CD14-positive monocyte (primary cell): ENCODE data around the gene PPP2R3A. TPM values are rescaled to one million over a fixed set of nuclear protein-coding genes. Genes with fewer than 3 reads are reported as not detected.

Experiments
- DNase-seq, 3 donors: peaks; one replicate each; pipeline ENCODE4 v3.0.0-alpha.2; 2011 to 2022
- H2AFZ ChIP-seq: 2 replicates; pipeline ENCODE4 v1.6.0; 2012; ENCODE audit warnings: mild to moderate bottlenecking, low read depth, low read length, inconsistent platforms; ENCODE audit not compliant: insufficient read depth, poor library complexity, severe bottlenecking
- H3K27ac ChIP-seq, 2 donors: 1 replicate in 1 of 2; 2 replicates in 1 of 2; pipeline ENCODE4 v1.5.1; 2012 to 2013; ENCODE audit warnings: low read length in 2 of 2, control low read depth in 1 of 2, inconsistent platforms in 1 of 2, low read depth in 1 of 2, mild to moderate bottlenecking in 1 of 2
- H3K27me3 ChIP-seq, 2 donors: one replicate each; pipeline versions ENCODE4 v1.6.0 to v1.6.1; 2011 to 2013; ENCODE audit warnings: low read length in 2 of 2; ENCODE audit not compliant: control insufficient read depth in 2 of 2, insufficient read depth in 2 of 2
- H3K36me3 ChIP-seq, 2 donors: replicated peaks in 1 of 2; 1 replicate in 1 of 2; 2 replicates in 1 of 2; pipeline versions ENCODE4 v1.5.1 to v1.6.1; 2012 to 2013; ENCODE audit warnings: low read length in 2 of 2, control low read depth in 1 of 2, inconsistent platforms in 1 of 2, mild to moderate bottlenecking in 1 of 2; ENCODE audit not compliant: insufficient read depth in 2 of 2, control insufficient read depth in 1 of 2
- H3K4me1 ChIP-seq, 2 donors: 1 replicate in 1 of 2; 2 replicates in 1 of 2; pipeline versions ENCODE4 v1.5.1 to v1.6.1; 2012 to 2013; ENCODE audit warnings: low read length in 2 of 2, control low read depth in 1 of 2, inconsistent platforms in 1 of 2, mild to moderate bottlenecking in 1 of 2, moderate library complexity in 1 of 2; ENCODE audit not compliant: insufficient read depth in 2 of 2, control insufficient read depth in 1 of 2
- H3K4me2 ChIP-seq: replicated peaks from 2 replicates; pipeline ENCODE3; 2012; ENCODE audit warnings: low read length, moderate library complexity, mild to moderate bottlenecking; ENCODE audit not compliant: poor library complexity, severe bottlenecking; ENCODE audit errors: extremely low read depth
- H3K4me3 ChIP-seq, 3 experiments: fragments of 200-600 bp in 1 of 3; sonication (generic) in 1 of 3; replicated peaks in 1 of 3; 1 replicate in 2 of 3; 2 replicates in 1 of 3; pipeline ENCODE4 v1.5.1; 2011 to 2013; ENCODE audit warnings: low read length in 3 of 3, mild to moderate bottlenecking in 3 of 3, control low read depth in 2 of 3, low read depth in 2 of 3, inconsistent platforms in 1 of 3, moderate library complexity in 1 of 3
- H3K79me2 ChIP-seq: 2 replicates; pipeline ENCODE4 v1.6.0; 2012; ENCODE audit warnings: mild to moderate bottlenecking, control low read depth, inconsistent platforms, low read length, moderate library complexity; ENCODE audit not compliant: insufficient read depth
- H3K9ac ChIP-seq: 2 replicates; pipeline ENCODE4 v1.6.0; 2017; ENCODE audit warnings: low read length, mild to moderate bottlenecking; ENCODE audit not compliant: insufficient read depth, poor library complexity, severe bottlenecking
- H3K9me3 ChIP-seq, 2 donors: replicated peaks in 1 of 2; 1 replicate in 1 of 2; 2 replicates in 1 of 2; pipeline versions ENCODE4 v1.5.1 to v1.6.1; 2012 to 2013; ENCODE audit warnings: low read length in 2 of 2, control low read depth in 1 of 2; ENCODE audit not compliant: control insufficient read depth in 1 of 2, insufficient read depth in 1 of 2
- H4K20me1 ChIP-seq: 2 replicates; pipeline ENCODE4 v1.6.0; 2012; ENCODE audit warnings: mild to moderate bottlenecking, low read length, control low read depth, moderate library complexity; ENCODE audit not compliant: insufficient read depth
- H3K27ac Mint-ChIP-seq, 7 donors: one replicate each; pipeline ENCODE4 v1.8.0; 2020; ENCODE audit warnings: mild to moderate bottlenecking in 7 of 7, mixed read lengths in 7 of 7, moderate library complexity in 6 of 7, inconsistent platforms in 2 of 7
- H3K27me3 Mint-ChIP-seq, 3 donors: one replicate each; pipeline ENCODE4 v1.8.0; 2021 to 2022; ENCODE audit warnings: low read depth in 3 of 3, mild to moderate bottlenecking in 3 of 3, mixed read lengths in 3 of 3, moderate library complexity in 3 of 3, inconsistent platforms in 1 of 3
- H3K36me3 Mint-ChIP-seq, 2 donors: one replicate each; pipeline ENCODE4 v1.8.0; 2020; ENCODE audit warnings: mixed read lengths in 2 of 2, inconsistent platforms in 1 of 2, mild to moderate bottlenecking in 1 of 2
- H3K4me1 Mint-ChIP-seq: one replicate; pipeline ENCODE4 v1.8.0; 2020; ENCODE audit warnings: mild to moderate bottlenecking, mixed read lengths
- H3K4me3 Mint-ChIP-seq, 2 donors: one replicate each; pipeline ENCODE4 v1.8.0; 2020; ENCODE audit warnings: mild to moderate bottlenecking in 2 of 2, mixed read lengths in 2 of 2, moderate library complexity in 1 of 2
- H3K9me3 Mint-ChIP-seq, 7 donors: one replicate each; pipeline ENCODE4 v1.8.0; 2020 to 2022; ENCODE audit warnings: mixed read lengths in 7 of 7, mild to moderate bottlenecking in 6 of 7, moderate library complexity in 6 of 7, inconsistent platforms in 2 of 7
- CTCF ChIP-seq: fragments of 200-600 bp; IDR thresholded peaks from one replicate; pipeline ENCODE4 v1.8.0; 2022; ENCODE audit warnings: antibody characterized with exemption, mild to moderate bottlenecking
- WGBS: methylation state at CpG from one replicate; pipeline ENCODE4 v1.1.5; 2013; ENCODE audit warnings: missing lambda C conversion rate; ENCODE audit not compliant: insufficient coverage; 5-methylcytosine and 5-hydroxymethylcytosine counted together
- intact Hi-C, 2 donors: fragments of 100-400 bp; cut with micrococcal nuclease; formaldehyde crosslinking; loops; one replicate each; pipeline versions ENCODE4 v1.15.0 to v1.15.1; 2023
- polyA plus RNA-seq, 3 donors: library from polyadenylated mRNA; depleted of rRNA in 1 of 3; unstranded in 2 of 3; stranded (reverse) in 1 of 3; fragments of 300-500 nt in 2 of 3; fragments of >200 nt in 1 of 3; fragmentation: Illumina TruSeq in 2 of 3; gene quantifications; 1 replicate in 2 of 3; 2 replicates in 1 of 3; pipeline ENCODE4 v1.2.3, GENCODE V29; 2012 to 2021

PPP2R3A gene
- polyA plus RNA-seq, 3 donors, result 0.09 to 0.15 (median 0.10) TPM

- H3K27ac Mint-ChIP-seq, result no peak overlapping the region
- H3K4me2 ChIP-seq, result no peak overlapping the region
- no peaks in the 10 kb centered on the region for H3K9me3 ChIP-seq
- H2AFZ ChIP-seq, result no peak overlapping the region
- H3K79me2 ChIP-seq, result no peaks in the 10 kb centered on the region
- peaks cover 0 to 3% (median 0%) of the 10 kb centered on the region in 7 donors for H3K9me3 Mint-ChIP-seq
- H4K20me1 ChIP-seq, result no peaks in the 10 kb centered on the region
- no peaks in the 10 kb centered on the region for H3K36me3 ChIP-seq
- H3K4me1 ChIP-seq, result no peaks in the 10 kb centered on the region
- H3K36me3 Mint-ChIP-seq, result no peaks in the 10 kb centered on the region
- H3K4me3 ChIP-seq, result no peak overlapping the region
- H3K9ac ChIP-seq, result no peak overlapping the region
- no CpG with 5 or more reads among the region's 3 CpGs for WGBS
- intact Hi-C loops, result no loop called here
- H3K4me1 Mint-ChIP-seq, result no peaks in the 10 kb centered on the region
- H3K4me3 Mint-ChIP-seq, result no peak overlapping the region
- DNase-seq, result no peak
- no peak for TF ChIP-seq CTCF
- no peak overlapping the region for H3K27ac ChIP-seq
- peaks cover 0 to 3% (median 1%) of the 10 kb centered on the region in 3 donors for H3K27me3 Mint-ChIP-seq
- no peaks in the 10 kb centered on the region for H3K27me3 ChIP-seq
These were observed 38.9 kb upstream of the PPP2R3A start for GRCh38 chr3:135926664-135927063.

- Histone ChIP-seq H3K4me2 (no peak overlapping the region), H3K36me3 (no peaks in the 10 kb centered on the region), H3K4me3 (no peak overlapping the region), H4K20me1 (no peaks in the 10 kb centered on the region), H3K27me3 (no peaks in the 10 kb centered on the region), H2AFZ (no peak overlapping the region), H3K9ac (no peak overlapping the region), H3K27ac (no peak overlapping the region), H3K4me1 (no peaks in the 10 kb centered on the region), H3K9me3 (no peaks in the 10 kb centered on the region), H3K79me2 (no peaks in the 10 kb centered on the region)
- intact Hi-C loops, result no loop called here
- Mint-ChIP-seq H3K4me1 (no peaks in the 10 kb centered on the region), H3K9me3 (peaks cover 0 to 2% (median 0%) of the 10 kb centered on the region in 7 donors), H3K36me3 (no peaks in the 10 kb centered on the region), H3K4me3 (no peak overlapping the region), H3K27me3 (peaks cover 0 to 3% (median 1%) of the 10 kb centered on the region in 3 donors), H3K27ac (no peak overlapping the region)
- DNase-seq, result no peak
- no CpG with 5 or more reads among the region's 1 CpG for WGBS
- TF ChIP-seq CTCF, result no peak
These were observed 38.4 kb upstream of the PPP2R3A start for GRCh38 chr3:135927155-135927554.
